Activated CD4-positive, alpha-beta T cell treated with anti-CD3 and anti-CD28 coated beads, Interleukin-2, amount 10 ng/mL, durations not matched to agents 7 days and 5 days (primary cell): ENCODE data around the gene DIP2B. TPM values are rescaled to one million over a fixed set of nuclear protein-coding genes. Genes with fewer than 3 reads are reported as not detected.
"Not testable (repeated sequence)": the region's sequence is repeated elsewhere in the genome, so short reads cannot be mapped to it uniquely, and the experiment has no call there.

Experiments used
- CTCF ChIA-PET: fragments of 350-600 bp; sonication (Branson Sonifier 250); formaldehyde crosslinking; loops from one replicate; lab custom pipeline; 2021; ENCODE audit warnings: antibody characterized with exemption; lab: Charles Lee
- POLR2A ChIA-PET: fragments of 350-600 bp; sonication (Branson Sonifier 250); formaldehyde crosslinking; loops from one replicate; lab custom pipeline; 2021; ENCODE audit warnings: antibody characterized with exemption; lab: Charles Lee
- DNase-seq: peaks from one replicate; pipeline ENCODE4 v3.0.0-alpha.2; 2020
- H3K27ac Mint-ChIP-seq: one replicate; pipeline ENCODE4 v1.8.0; 2021; ENCODE audit warnings: mild to moderate bottlenecking, moderate library complexity, mixed read lengths
- H3K27me3 Mint-ChIP-seq: one replicate; pipeline ENCODE4 v1.8.0; 2021; ENCODE audit warnings: mixed read lengths
- H3K36me3 Mint-ChIP-seq: one replicate; pipeline ENCODE4 v1.8.0; 2021; ENCODE audit warnings: low read depth, mixed read lengths
- H3K4me1 Mint-ChIP-seq: one replicate; pipeline ENCODE4 v1.8.0; 2021; ENCODE audit warnings: mixed read lengths
- H3K4me3 Mint-ChIP-seq: one replicate; pipeline ENCODE4 v1.8.0; 2021; ENCODE audit warnings: mild to moderate bottlenecking, moderate library complexity, mixed read lengths
- H3K9me3 Mint-ChIP-seq: one replicate; pipeline ENCODE4 v1.8.0; 2021; ENCODE audit warnings: mixed read lengths
- total RNA-seq, 2 experiments: library from RNA; stranded (reverse); gene quantifications; one replicate each; pipeline ENCODE4 v1.2.3, GENCODE V29; 2021

DIP2B gene
- total RNA-seq, 2 experiments from 2014 or later = 28.9 to 30.4 TPM

DNA sequence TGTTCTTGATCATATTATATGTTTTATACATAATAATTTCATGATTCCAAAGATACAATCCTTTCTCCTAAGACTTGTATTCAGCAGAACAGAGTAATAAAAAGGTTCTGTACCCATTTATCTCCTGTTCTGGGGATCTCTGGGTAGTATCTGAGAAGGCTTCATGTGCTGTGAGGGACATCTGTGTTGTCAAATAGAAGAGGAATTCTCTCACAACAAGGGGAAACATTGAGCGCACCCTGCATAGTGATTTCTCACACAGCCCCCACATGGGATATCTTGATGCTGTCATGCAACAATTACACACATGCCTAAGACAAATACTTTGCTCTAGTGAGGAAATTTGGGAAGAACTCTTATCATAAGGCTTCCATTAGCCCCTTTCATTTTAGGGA is 157.3 kb downstream of the DIP2B start:
- POLR2A ChIA-PET = no interaction called here
- Mint-ChIP-seq H3K4me3 (no peak overlapping the region), H3K36me3 (peaks cover 17% of the 10 kb centered on the region), H3K27me3 (no peaks in the 10 kb centered on the region), H3K9me3 (no peaks in the 10 kb centered on the region), H3K4me1 (no peaks in the 10 kb centered on the region), H3K27ac (no peak overlapping the region)
- CTCF ChIA-PET = no interaction called here
- DNase-seq = no peak

DNA sequence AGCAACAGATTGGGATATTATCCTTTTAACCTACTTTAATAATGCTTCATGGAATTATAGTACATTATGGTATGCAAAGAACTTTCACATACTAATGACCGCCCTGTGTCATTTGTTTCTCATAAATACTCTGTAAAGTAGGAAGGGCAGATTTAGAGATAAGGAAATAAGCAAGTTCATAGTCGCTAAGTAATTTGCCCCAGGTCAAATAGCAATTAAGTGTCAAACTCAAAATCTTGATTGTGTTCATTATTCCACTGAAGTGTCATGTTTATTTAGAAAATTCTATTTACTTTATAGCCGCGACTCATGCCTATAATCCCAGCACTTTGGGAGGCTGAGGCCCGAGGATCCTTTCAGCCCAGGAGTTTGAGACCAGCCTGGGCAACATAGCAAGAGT is 160.4 kb downstream of the DIP2B start:
- H3K9me3 Mint-ChIP-seq = no peaks in the 10 kb centered on the region
- peaks cover 7% of the 10 kb centered on the region for H3K36me3 Mint-ChIP-seq
- no peak overlapping the region for H3K27ac Mint-ChIP-seq
- H3K27me3 Mint-ChIP-seq = no peaks in the 10 kb centered on the region
- ChIA-PET POLR2A (no interaction called here), CTCF (interaction anchor here (1.2 kb wide), 1 partner anchor 160 kb away, joined by 7 read pairs; the partner anchor contains the start of gene DIP2B)
- H3K4me1 Mint-ChIP-seq = no peaks in the 10 kb centered on the region
- DNase-seq = no peak
- H3K4me3 Mint-ChIP-seq = no peak overlapping the region

DNA sequence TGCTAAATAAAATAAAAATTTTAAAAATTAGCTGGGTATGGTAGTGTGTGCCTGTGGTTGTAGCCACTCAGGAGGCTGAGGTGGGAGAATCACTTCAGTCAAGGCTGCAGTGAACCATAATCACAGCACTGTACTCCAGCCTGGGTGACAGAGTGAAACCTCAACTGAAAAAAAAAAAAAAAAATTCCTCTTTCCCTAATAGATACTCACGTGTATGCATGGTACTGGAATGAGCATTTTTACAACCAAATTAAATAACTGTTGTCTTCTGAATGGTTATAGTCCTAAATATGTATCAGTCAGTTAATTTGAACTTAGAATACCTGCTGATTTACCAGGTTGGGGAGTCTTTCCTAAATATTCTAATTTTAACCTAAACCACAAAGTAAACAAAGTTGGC is 160.8 kb downstream of the DIP2B start:
- Mint-ChIP-seq H3K27me3 (no peaks in the 10 kb centered on the region), H3K9me3 (no peaks in the 10 kb centered on the region), H3K4me3 (no peak overlapping the region), H3K27ac (no peak overlapping the region), H3K4me1 (no peaks in the 10 kb centered on the region), H3K36me3 (peaks cover 4% of the 10 kb centered on the region)
- DNase-seq = no peak
- ChIA-PET POLR2A (no interaction called here), CTCF (no interaction called here)

DNA sequence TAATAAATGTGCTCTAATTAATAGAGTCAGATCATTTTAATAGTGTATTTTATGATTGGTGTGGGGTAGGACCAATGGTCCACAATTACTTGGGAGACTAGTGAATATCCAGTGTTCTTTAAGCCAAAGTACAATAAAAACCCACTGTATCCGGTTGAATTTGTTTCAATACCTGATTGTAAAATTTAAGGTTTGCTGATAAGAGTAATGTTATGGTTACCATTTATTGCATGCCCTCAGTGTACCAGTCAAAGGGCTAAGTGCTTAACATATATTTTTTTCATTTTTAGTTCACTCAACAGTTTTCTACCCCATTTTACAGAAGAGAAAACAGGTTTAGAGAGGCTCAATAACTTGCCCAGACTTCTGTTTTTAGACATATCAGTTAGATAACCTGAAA is 161.2 kb downstream of the DIP2B start:
- no peak overlapping the region for H3K4me3 Mint-ChIP-seq
- POLR2A ChIA-PET = no interaction called here

DNA sequence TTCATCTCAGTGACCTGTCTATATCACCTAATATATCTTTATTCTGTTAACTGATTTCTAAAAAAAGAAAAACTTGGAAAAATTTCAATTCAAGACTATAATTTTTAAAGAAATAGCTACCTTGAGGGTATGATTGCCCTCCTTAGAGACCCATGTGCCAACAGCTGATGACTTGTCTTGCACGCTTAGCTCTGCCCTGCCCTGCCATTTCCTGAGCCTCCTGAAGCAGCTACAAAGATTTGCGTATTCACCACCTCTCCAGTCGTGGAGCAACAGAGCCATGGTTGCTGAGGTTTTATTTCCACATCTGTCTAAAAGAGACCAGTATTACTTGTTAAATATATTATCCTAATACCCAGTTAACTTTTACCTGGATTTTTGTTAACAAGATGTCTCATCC is 167.4 kb downstream of the DIP2B start:
- Mint-ChIP-seq H3K27ac (no peak overlapping the region), H3K9me3 (no peaks in the 10 kb centered on the region), H3K4me3 (no peak overlapping the region), H3K27me3 (no peaks in the 10 kb centered on the region), H3K36me3 (peaks cover 20% of the 10 kb centered on the region), H3K4me1 (no peaks in the 10 kb centered on the region)
- CTCF ChIA-PET = interaction anchor here (0.6 to 1.6 kb wide), 3 partner anchors 9 to 105 kb away, joined by 3 to 5 read pairs (median 4); no protein-coding TSS in a partner anchor
- no peak for DNase-seq
- POLR2A ChIA-PET = no interaction called here

More for the DNA sequence above, 161.2 kb downstream of the DIP2B start:
- H3K36me3 Mint-ChIP-seq = peaks cover 6% of the 10 kb centered on the region
- no peak for DNase-seq
- H3K27me3 Mint-ChIP-seq = no peaks in the 10 kb centered on the region
- CTCF ChIA-PET = no interaction called here
- no peaks in the 10 kb centered on the region for H3K9me3 Mint-ChIP-seq
- no peaks in the 10 kb centered on the region for H3K4me1 Mint-ChIP-seq
- no peak overlapping the region for H3K27ac Mint-ChIP-seq

DNA sequence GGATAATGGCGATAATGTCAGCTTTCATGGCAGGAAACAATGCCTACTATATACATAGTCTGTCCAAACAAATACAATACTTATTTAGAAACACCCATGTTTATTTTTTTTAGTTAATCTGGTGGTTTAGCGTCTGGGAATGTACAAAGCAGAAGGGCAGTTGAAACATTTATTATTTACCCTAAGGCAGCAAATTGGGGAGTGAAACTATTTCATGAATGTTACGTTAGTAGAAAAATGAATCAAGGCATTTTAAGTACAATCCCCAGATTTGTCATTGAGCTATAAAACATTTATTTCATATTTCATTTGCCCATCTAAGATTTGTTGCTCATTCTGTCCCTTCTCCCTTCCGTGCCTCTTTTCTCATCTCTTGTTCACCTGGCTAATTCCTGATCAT is 172.0 kb downstream of the DIP2B start:
- H3K27ac Mint-ChIP-seq = no peak overlapping the region
- ChIA-PET CTCF (no interaction called here), POLR2A (no interaction called here)
- peaks cover 29% of the 10 kb centered on the region for H3K36me3 Mint-ChIP-seq
- H3K4me1 Mint-ChIP-seq = no peaks in the 10 kb centered on the region
- H3K9me3 Mint-ChIP-seq = no peaks in the 10 kb centered on the region
- DNase-seq = no peak
- H3K4me3 Mint-ChIP-seq = no peak overlapping the region
- H3K27me3 Mint-ChIP-seq = no peaks in the 10 kb centered on the region

DNA sequence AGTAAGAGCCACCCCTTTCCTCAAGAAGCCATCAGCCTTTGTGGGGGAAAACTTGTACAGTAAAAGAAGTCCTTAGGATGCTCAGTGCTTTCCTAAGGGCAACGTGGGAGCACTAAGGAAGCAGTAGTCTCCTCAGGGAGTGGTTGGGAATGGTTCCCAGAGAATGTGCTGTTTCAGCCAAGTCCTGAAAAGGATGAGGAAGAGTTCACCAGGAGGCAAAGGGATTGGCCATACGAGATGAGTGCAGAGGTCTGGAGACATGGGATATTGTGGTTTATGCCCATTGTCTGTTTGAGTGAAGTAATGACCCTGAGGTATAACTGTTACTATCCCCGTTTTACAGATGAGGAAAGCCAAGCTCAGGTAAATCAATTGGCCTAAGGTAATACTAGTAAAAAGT is 173.1 kb downstream of the DIP2B start:
- DNase-seq = no peak
- no peak overlapping the region for H3K4me3 Mint-ChIP-seq
- H3K36me3 Mint-ChIP-seq = peaks cover 30% of the 10 kb centered on the region
- ChIA-PET POLR2A (no interaction called here), CTCF (no interaction called here)
- no peaks in the 10 kb centered on the region for H3K9me3 Mint-ChIP-seq
- H3K4me1 Mint-ChIP-seq = no peaks in the 10 kb centered on the region
- no peaks in the 10 kb centered on the region for H3K27me3 Mint-ChIP-seq
- no peak overlapping the region for H3K27ac Mint-ChIP-seq

DNA sequence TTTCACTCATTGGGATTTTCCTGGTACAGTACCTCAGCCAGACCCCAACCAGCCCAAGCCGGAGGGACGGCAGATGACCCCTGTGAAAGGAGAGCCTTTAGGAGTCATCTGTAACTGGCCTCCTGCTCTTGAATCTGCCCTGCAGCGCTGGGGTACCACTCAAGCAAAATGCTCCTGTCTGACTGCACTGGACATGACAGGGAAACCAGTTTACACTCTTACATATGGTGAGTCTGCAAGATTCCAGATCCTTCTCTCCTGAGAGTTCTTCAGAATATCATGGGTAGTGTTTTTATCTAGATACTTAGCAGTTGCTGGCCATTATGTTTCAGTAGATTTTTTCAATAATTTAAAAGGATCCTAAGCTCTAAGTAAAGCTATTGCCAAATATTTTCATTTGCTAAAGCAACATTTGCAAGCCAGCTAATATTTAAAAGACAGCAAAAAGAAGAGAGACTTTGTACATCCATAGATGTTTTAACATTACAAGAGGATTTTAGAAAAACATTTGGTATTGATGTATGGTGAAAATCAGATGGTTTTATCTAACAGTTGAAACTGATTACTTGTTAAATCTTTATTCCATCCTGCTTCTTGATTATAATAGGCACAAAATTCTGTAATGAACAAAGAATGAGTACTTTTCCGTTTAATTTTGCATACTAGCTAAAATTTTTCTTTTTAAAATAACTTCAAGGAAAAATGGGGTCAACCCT is 174.0 kb downstream of the DIP2B start:
- Mint-ChIP-seq H3K4me3 (no peak overlapping the region), H3K36me3 (peaks cover 30% of the 10 kb centered on the region), H3K4me1 (no peaks in the 10 kb centered on the region), H3K9me3 (no peaks in the 10 kb centered on the region), H3K27me3 (no peaks in the 10 kb centered on the region), H3K27ac (no peak overlapping the region)
- ChIA-PET POLR2A (no interaction called here), CTCF (no interaction called here)
- no peak for DNase-seq

DNA sequence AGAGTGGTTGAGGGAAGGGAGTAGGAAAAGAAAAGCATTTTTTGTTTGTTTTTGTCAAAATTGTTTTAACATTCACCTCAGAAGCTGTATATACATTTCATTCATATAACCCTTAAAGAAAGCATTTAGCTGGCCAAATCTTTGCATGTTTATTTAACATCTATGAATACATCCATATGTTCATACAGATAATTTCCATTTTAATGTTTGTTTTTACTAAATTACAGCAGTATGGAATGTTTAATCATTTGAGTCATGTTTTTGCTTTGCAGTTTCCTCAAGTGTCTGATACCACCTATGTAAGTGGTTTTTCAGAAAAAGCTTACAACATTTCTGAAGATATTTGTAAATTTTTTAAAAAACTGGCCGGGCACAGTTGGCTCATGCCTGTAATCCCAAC is 174.8 kb downstream of the DIP2B start:
- DNase-seq = no peak
- Mint-ChIP-seq H3K27ac (no peak overlapping the region), H3K27me3 (no peaks in the 10 kb centered on the region), H3K4me3 (no peak overlapping the region), H3K4me1 (no peaks in the 10 kb centered on the region), H3K9me3 (no peaks in the 10 kb centered on the region), H3K36me3 (peaks cover 30% of the 10 kb centered on the region)
- ChIA-PET CTCF (no interaction called here), POLR2A (no interaction called here)

DNA sequence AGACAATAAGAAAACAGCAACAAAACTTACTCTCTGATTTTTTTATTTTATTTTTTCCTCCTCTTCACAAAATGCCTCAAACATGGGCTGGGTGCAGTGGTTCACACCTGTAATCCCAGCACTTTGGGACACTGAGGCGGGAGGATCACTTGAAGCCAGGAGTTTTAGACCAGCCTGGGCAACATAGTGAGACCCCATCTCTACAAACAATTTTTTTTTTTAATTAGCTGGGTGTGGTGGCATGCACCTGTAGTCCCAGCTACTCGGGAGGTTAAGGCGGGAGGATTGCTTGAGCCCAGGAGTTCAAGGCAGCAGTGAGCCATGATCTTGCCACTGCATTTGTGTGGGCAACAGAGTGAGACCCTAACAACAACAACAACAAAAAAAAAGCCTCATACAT is 176.3 kb downstream of the DIP2B start:
- peaks cover 25% of the 10 kb centered on the region for H3K36me3 Mint-ChIP-seq
- H3K4me3 Mint-ChIP-seq, H3K27ac Mint-ChIP-seq, H3K9me3 Mint-ChIP-seq, POLR2A ChIA-PET, H3K27me3 Mint-ChIP-seq, DNase-seq, H3K4me1 Mint-ChIP-seq: not testable (repeated sequence)
- CTCF ChIA-PET = interaction anchor here (0.7 kb wide), 1 partner anchor 34 kb away, joined by 3 read pairs; no protein-coding TSS in a partner anchor

DNA sequence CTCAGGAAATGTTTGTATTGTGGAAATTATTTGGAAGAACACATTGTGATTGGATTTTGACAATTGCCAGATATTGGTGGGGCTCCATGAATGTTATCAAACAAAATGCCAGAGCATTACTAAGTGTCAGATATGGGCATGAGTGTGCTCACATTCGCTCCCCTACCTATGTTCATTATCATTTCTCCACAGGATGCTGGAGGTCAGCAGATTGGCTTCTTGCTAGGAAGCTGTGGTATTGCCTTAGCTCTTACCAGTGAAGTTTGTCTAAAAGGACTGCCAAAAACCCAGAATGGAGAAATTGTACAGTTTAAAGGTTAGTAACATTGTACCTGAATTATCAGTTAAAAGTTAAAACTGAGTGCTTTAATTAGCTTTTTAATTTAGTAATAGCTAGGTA is 180.9 kb downstream of the DIP2B start:
- no peak overlapping the region for H3K27ac Mint-ChIP-seq
- POLR2A ChIA-PET = no interaction called here
- H3K4me1 Mint-ChIP-seq = peaks cover 5% of the 10 kb centered on the region
- CTCF ChIA-PET = no interaction called here
- DNase-seq = no peak
- no peaks in the 10 kb centered on the region for H3K9me3 Mint-ChIP-seq
- peaks cover 31% of the 10 kb centered on the region for H3K36me3 Mint-ChIP-seq
- no peaks in the 10 kb centered on the region for H3K27me3 Mint-ChIP-seq
- no peak overlapping the region for H3K4me3 Mint-ChIP-seq

DNA sequence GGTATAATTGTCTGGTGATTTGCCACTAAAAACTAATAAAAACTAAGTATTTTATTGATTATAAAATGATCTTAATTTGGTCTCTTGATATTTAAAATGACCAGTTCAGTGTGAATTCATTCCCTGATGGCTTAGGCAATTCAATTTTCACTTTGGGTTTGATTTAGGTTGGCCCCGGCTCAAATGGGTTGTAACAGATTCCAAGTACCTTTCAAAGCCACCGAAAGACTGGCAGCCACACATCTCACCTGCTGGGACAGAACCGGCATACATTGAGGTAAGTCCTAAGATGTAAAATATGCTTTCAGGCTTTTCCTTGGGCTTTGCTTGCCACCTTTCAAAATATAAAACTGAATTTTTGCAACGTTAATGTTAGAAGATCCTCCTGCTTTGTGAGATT is 181.6 kb downstream of the DIP2B start:
- Mint-ChIP-seq H3K27ac (no peak overlapping the region), H3K9me3 (no peaks in the 10 kb centered on the region), H3K27me3 (no peaks in the 10 kb centered on the region), H3K36me3 (peaks cover 33% of the 10 kb centered on the region), H3K4me1 (peaks cover 5% of the 10 kb centered on the region), H3K4me3 (no peak overlapping the region)
- CTCF ChIA-PET = no interaction called here
- POLR2A ChIA-PET = interaction anchor here (0.5 kb wide), 1 partner anchor 216 kb away, joined by 12 read pairs; no protein-coding TSS in a partner anchor
- DNase-seq = no peak

DNA sequence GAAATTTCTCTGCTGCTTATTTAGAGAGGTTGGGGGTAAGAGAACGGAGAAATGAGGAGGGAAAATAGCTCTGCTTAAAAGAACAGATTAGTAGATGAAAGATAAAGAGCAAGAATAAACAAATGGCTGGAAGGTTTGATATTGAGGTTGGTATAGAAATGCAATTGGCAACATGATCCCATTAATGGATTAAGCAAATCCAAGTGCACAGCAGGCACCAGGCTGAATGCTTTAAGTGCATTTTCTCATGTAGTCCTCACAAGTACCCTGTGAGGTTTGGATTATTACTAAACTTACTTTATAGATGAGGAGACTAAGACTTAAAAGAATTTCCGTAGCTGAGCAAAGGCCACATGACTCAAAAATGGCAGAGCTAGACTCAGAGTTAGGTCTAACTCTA is 182.2 kb downstream of the DIP2B start:
- Mint-ChIP-seq H3K27me3 (no peaks in the 10 kb centered on the region), H3K9me3 (no peaks in the 10 kb centered on the region), H3K36me3 (peaks cover 30% of the 10 kb centered on the region), H3K4me1 (peaks cover 5% of the 10 kb centered on the region), H3K27ac (no peak overlapping the region), H3K4me3 (no peak overlapping the region)
- DNase-seq = no peak
- ChIA-PET POLR2A (no interaction called here), CTCF (no interaction called here)

DNA sequence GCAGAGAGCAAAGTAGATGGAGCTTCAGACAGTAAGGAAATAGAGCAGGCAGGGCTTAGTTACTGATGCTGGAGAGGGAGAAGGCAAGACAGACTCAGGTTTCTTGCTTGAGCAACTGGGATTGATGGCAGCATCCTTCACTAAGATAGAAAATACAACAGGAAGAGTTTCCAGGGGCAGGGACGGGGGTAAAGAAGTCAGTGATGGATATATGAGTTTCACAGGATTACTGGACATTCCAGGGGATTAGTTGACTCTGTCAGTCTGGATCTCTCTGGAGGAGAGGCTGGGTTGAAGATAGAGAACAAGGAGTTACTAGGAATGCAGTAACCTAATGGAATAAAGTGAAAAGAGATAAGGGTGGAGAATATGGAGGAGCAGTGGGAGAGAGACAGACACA is 184.7 kb downstream of the DIP2B start:
- no peak overlapping the region for H3K27ac Mint-ChIP-seq

More for the DNA sequence above, 184.7 kb downstream of the DIP2B start:
- CTCF ChIA-PET = no interaction called here
- Mint-ChIP-seq H3K36me3 (peaks cover 29% of the 10 kb centered on the region), H3K27me3 (no peaks in the 10 kb centered on the region), H3K4me3 (no peak overlapping the region), H3K4me1 (peaks cover 5% of the 10 kb centered on the region), H3K9me3 (no peaks in the 10 kb centered on the region)
- DNase-seq = no peak
- POLR2A ChIA-PET = no interaction called here
